ENCODE data around the gene QPRT. TPM values are rescaled to one million over a fixed set of nuclear protein-coding genes. Genes with fewer than 3 reads are reported as not detected.
A peak's percentile ranks its signal among the peaks of the same experiment; 100 is the strongest.
"Not testable (repeated sequence)": the region's sequence is repeated elsewhere in the genome, so short reads cannot be mapped to it uniquely, and the experiment has no call there.

The QPRT gene
- 22.0 TPM for polyA plus RNA-seq (2013, experiment 1 of 2; ENCODE audit: insufficient read length)
- 29.2 TPM for polyA plus RNA-seq (2013, experiment 2 of 2; ENCODE audit: insufficient read length)

GRCh38 chr16:29678691-29679267 is at the start of gene QPRT:
Gene QPRT, plus strand, starts transcription at chr16:29679180. Its CDS starts 18 bp downstream, at chr16:29679198.
- DNase-seq, result peak; percentile 83

DNA sequence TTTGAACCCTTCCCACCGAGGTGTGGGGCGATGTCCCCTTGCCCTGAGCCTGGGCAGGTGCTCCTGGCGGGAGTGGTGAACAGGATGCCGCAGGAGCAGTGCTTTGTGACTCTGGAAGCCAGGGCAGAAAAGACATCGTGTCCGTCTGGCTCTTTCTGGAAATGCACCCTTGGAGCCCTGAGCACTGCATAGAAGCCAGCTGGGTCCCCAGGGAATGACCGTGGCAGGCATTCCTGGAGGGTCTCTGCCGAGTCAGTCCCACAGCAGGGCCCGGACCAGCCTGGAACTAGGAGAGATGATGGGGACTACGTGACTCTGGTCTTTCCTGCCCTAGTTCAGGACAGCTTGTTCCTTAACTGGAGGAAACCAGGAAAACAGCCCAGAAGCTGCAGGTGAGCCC is 49.7 kb upstream of the QPRT start:
- not testable (repeated sequence) for DNase-seq

DNA sequence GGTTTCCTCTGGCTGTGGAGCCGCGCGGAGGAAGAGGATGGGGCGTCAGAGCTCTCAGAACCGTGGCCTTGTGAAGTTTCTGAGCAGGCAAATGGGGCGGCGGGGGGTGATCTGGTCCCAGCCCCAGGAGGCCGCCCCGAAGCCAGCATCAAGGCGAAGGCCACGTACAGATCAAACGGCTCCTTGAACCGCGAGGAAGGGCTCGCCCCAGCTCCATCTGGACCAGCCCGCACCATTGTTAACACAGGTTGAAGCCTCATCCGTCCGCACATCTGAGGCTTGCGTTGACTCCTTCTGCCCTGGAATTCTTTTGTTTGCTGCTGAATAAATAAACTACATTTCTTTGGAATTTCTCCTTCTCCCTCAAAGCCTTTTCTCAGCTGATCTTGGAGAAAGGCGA is 47.3 kb upstream of the QPRT start:
- DNase-seq, result not testable (repeated sequence)

GRCh38 chr16:29635902-29636301 is 43.1 kb upstream of the QPRT start:
- not testable (repeated sequence) for DNase-seq

- DNase-seq, result not testable (repeated sequence)
Observed at GRCh38 chr16:29636368-29636767, 42.6 kb upstream of the QPRT start.

- not testable (repeated sequence) for DNase-seq
Observed at GRCh38 chr16:29638751-29639150, 40.2 kb upstream of the QPRT start.

DNA sequence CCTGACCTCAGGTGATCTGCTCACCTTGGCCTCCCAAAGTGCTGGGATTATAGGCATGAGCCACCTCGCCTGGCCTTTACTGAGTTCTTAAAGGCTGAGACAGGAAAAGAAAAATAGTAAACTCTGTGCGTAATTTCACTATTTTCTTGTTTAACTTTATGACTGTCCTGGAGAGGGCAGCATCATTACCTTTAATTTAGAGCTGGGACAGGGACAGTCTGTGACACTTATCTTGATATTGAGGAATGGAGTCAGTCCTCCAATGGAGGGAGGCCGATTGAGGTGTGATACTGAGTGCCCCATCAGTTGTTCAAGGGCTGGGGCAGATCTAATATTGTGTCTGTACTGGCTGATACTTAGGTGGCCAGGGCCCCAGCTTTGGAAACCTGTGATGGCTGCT is 37.4 kb upstream of the QPRT start:
- no peak for DNase-seq

- DNase-seq, result no peak
Observed at GRCh38 chr16:29643596-29643995, 35.4 kb upstream of the QPRT start.

- no peak for DNase-seq
Observed at GRCh38 chr16:29644338-29644857, 34.6 kb upstream of the QPRT start.

DNA sequence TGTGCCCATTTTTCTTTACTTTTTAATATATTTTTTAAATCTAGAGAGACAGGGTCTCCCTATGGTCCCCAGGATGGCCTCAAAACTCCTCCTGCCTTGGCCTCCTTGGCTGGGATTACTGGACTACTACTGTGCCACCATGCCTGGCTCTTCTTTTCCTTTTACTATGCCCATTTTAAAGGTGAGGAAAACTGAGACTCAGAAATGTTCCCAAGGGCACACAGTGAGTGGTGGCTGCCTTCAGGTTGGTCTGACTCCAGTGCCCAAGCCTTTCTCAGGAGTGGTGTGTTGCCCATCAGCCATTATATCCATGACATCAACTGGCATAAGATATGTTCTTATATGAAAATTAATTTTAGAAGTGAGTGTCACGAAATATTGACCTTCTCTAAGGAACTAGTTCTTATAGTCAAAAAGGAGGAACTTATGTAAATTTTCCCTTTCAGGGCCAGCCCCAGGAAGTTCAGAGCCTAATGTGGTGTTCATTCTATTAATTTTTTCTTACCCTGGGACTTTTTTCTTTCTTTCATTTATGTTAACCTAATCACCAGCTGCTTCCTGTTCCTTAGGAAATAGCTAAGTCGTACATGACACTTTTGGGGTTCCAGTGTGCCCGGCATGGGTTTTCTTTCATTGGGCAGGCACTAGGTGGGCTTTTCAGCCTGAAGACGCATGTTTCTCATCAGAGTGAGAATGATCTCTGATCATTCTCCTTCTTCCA is 33.8 kb upstream of the QPRT start:
- DNase-seq, result no peak

DNA sequence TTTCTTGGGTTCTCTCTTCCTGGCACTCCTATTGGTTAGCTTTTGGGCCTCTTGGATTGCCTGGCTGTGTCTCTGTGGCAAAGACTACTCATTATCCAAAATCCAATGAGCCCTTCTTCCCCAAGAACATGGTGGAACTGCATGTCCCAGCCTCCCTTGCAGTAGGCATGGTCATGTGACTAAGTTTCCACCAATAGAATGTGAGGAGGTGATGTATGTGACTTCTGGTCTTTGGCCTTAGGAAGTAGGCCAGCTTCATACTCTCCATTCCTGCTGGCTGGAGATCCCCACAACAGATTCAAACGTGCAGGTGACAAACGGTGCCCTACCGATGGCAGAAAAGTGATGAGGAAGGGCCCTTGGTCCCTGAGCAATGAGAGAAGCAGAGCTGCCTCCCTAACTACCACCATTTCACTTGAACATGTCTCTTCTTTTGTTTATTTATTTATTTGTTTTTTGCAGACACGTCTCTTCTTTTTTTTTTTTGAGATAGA is 33.2 kb upstream of the QPRT start:
- no peak for DNase-seq

DNA sequence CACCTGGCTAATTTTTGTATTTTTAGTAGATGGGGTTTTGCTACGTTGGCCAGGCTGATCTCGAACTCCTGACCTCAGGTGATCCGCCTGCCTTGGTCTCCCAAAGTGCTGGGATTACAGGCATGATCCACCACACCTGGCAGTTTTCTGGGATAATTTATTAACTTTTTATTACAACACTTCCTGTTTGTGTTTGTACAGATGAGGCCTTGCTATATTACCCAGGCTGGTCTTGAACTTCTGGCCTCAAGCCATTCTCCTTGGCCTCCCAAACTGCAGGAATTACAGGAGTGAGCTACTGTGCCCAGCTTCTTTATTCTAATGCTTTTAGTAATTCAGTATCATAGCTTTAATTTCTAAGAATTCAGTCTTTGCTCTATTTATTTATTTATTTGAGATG is 32.0 kb upstream of the QPRT start:
- DNase-seq, result no peak

DNA sequence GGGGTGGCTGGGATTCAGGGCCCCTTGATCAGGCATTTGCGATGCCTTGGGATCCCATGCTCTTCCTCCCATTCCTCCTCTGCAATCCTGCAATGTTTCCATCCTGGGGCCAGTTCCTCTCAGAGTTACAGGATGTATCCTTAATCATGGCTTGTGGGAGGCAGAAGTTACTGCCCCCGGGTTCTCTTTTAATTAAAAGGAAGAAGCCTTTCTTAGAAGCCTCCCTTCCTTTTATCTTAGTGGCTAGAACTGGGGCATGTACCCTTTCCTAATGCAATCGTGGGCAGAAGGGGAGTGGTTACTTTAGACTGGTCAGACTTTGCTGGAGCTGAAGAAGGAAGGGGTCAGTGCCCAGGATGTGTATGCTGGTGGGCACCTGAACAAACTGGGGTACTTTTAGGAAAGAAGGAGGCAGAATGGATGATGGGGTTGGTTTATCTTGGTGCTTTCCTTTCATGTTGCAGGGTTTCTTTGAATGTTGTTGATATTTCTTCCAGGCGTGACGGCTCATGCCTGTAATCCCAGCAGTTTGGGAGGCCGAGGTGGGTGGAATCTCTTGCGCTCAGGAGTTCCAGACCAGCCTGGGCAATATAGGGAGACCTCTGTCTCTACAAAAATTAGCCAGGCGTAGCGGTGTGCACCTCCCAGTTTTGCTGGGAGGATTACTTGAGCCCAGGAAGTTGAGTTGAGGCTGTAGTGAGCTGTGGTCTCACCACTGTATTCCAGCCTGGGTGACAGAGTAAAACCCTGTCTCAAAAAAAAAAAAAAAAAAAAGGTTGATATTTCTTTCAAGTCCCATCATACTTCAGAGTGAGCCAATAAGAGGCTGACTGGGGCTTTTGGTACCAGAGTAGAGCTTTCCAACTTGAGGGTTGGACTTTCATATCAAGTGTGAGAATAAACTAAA is 29.1 kb upstream of the QPRT start:
- no peak for DNase-seq

DNA sequence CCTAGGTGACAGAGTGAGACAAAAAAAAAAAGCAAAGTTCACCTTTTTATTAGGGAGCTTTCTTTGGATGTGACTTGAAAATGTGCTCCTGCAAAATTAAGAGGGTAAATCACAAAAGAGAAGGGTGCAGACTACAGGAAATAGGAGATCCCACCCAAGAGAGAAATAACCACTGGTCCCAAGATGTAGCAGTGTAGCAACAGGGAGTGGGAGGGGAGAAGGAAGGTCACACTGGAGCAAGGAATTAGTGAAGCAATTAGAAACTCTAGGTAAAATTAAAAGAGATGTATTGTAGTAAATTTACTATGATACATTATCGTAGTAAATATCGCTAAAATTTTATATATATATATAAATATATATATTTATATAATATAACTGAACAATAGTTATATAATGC is 28.2 kb upstream of the QPRT start:
- DNase-seq, result no peak

DNA sequence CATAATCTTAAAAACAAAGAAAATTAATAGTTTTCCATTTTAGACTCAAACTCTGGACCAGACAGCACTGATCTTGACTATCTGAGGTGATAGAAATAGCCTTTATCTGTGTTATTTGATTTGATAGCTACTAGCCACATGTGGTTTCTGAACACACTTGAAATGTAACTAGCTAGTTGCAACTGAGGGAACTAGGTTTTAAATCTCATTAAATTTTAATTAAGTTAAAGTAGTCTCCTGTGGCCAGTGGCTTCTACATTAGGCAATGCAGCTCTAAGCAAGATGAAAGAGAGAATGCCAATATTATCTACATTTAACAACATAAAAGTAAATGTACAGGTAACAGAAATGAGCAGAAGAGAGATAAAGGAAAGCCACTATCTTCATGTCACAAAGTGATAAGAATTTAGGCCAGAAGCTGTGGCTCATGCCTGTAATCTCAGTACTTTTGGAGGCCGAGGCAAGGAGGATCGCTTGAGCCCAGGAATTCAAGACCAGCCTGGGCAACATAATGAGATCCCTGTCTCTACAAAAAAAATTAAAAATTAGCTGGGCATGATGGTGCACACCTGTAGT is 27.1 kb upstream of the QPRT start:
- DNase-seq, result no peak

DNA sequence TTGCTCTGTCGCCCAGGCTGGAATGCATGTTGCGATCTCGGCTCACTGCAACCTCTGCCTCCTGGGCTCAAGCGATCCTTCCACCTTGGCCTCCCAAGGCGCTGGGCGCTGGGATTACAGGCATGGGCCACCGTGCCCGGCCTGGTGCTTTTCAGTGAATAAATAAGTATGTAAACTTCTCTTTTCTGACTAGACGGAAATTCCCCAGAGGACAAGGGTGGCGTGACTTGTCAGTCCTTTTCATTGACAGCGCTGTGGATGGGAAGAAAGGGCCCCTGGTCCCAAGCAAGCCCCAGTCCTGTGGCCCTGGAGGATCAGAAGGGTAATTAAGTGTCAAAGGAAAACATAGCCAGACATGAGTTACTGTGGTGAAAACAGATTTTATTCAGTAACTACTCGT is 25.5 kb upstream of the QPRT start:
- no peak for DNase-seq

GRCh38 chr16:29653890-29654289 is 25.1 kb upstream of the QPRT start:
- DNase-seq, result not testable (repeated sequence)

DNA sequence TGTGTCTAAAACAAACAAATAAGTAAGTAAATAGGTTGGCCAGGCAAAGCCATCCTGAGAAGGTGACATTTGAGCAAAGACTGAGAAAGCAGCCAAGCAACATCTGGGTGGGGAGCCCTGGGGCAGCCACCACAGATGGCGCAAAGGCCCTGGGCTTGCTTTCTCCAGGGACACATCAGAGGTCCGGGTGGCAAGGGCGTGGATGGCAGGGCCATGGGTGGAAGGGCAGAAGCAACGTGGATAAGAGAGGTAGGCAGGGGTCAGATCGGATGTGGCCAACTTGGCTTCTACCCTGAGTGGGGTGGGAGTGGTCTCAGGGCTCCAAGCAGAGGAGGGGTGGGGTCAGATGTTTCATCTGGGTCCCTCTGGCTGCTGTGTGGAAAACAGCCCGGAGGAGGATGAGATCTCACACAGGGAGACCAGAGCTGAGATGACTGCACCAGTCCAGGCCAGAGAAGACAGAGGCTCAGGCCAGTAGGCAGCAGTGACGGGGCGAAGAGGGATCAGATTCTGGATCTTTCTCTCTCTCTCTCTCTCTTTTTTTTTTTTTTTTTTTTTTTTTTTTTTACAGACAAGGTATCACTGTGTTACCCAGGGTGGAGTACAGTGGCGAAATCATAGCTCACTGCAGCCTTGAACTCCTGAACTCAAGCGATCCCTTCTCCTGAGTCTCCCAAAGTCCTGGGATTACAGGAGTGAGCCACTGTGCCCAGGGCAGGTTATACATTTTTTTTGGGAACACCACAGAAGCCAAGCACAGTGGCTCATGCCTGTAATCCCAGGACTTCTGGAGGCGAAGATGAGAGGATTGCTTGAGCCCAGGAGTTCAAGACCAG is 22.1 kb upstream of the QPRT start:
- DNase-seq, result no peak

DNA sequence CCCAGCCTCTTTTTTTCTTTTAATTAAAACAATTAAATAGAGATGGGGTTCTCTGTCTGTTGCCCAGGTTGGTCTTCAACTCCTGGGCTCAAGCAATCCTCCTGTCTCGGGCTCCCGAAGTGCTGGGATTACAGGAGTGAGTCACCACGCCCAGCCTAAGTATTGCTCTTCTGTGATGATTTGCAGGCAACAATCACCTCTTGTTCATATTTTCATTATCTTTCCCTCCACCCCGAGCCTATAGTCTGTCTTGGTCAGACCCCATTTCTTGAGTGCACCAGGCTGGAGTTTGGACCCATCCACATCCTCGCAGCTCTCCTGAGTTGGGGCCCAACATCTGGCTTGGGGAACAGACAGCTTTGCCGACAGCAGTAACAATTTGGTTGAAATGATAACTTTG is 20.3 kb upstream of the QPRT start:
- no peak for DNase-seq

DNA sequence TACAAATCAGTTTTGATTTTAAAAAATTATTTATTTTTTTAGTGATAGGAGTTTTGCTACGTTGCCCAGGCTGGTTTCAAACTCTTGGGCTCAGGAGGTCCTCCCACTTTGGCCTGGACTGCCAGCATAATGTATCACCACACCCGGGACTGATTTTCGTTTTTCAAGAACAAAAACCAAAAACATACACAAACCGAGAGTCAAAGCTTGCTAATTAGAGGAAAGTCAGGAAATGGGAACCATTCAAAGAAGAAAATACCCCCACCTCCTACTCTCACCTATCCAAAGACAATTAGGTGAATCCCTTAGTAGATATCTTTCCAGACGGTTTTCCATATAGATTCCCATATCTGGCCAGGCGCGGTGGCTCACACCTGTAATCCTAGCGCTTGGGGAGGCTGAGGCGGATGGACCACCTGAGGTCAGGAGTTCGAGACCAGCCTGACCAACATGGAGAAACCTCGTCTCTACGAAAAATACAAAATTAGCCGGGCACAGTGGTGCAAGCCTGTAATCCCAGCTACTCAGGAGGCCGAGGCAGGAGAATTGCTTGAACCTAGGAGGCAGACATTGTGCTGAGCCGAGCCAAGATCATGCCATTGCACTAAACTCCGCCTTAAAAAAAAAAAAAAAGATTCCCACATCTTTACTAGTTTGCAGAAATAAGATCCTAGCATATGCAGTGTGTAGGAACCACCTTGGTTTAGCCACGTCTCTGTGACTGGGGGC is 16.8 kb upstream of the QPRT start:
- no peak for DNase-seq

DNA sequence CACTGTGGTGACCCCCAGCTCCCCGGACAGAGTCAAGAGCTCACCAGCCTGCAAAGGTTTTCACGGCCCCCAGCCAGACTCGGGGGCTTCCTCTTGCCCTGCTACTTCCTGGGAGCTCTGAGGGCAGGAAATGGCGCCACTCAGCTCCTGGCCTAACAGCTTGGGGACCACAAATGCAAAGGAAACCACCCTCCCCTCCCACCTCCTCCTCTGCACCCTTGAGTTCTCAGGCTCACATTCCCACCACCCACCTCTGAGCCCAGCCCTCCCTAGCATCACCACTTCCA is 16.3 kb upstream of the QPRT start:
- no peak for DNase-seq
